Nephron progenitor cell (in vitro differentiated cells): ENCODE data around the gene NEU1.

Source experiments
- DNase-seq: peaks from one replicate; pipeline ENCODE4 v3.0.0; 2021
- H3K27ac Mint-ChIP-seq: 2 replicates; pipeline ENCODE4 v1.8.0; 2021; ENCODE audit warnings: mild to moderate bottlenecking, moderate library complexity, mixed read lengths
- H3K27me3 Mint-ChIP-seq: 2 replicates; pipeline ENCODE4 v1.8.0; 2021; ENCODE audit warnings: mild to moderate bottlenecking, low read depth, mixed read lengths; ENCODE audit not compliant: poor library complexity
- H3K36me3 Mint-ChIP-seq: 2 replicates; pipeline ENCODE4 v1.8.0; 2021; ENCODE audit warnings: low read depth, mixed read lengths
- H3K4me1 Mint-ChIP-seq: 2 replicates; pipeline ENCODE4 v1.8.0; 2021; ENCODE audit warnings: mixed read lengths
- H3K4me3 Mint-ChIP-seq: 2 replicates; pipeline ENCODE4 v1.8.0; 2021; ENCODE audit warnings: mild to moderate bottlenecking, moderate library complexity, mixed read lengths
- H3K9me3 Mint-ChIP-seq: 2 replicates; pipeline ENCODE4 v1.8.0; 2021; ENCODE audit warnings: mild to moderate bottlenecking, moderate library complexity, mixed read lengths
- CTCF ChIP-seq: fragments of 200-600 bp; sonication (generic); IDR thresholded peaks from 2 replicates; pipeline ENCODE4 v1.5.0; 2021; ENCODE audit warnings: antibody characterized with exemption

Gene NEU1

GRCh38 chr6:31886541-31886991, 23.9 kb upstream of the NEU1 start:
- Mint-ChIP-seq H3K4me3 (no peak overlapping the region), H3K27ac (no peak overlapping the region), H3K27me3 (no peaks in the 10 kb centered on the region), H3K36me3 (peaks cover 75% of the 10 kb centered on the region), H3K4me1 (no peaks in the 10 kb centered on the region), H3K9me3 (no peaks in the 10 kb centered on the region)
- no peak for TF ChIP-seq CTCF
- DNase-seq: no peak

GRCh38 chr6:31884528-31885035, 22.0 kb upstream of the NEU1 start:
- H3K4me3 Mint-ChIP-seq: no peak overlapping the region
- DNase-seq: no peak
- H3K9me3 Mint-ChIP-seq: no peaks in the 10 kb centered on the region
- no peaks in the 10 kb centered on the region for H3K27me3 Mint-ChIP-seq
- peaks cover 77% of the 10 kb centered on the region for H3K36me3 Mint-ChIP-seq
- no peaks in the 10 kb centered on the region for H3K4me1 Mint-ChIP-seq
- TF ChIP-seq CTCF: no peak
- no peak overlapping the region for H3K27ac Mint-ChIP-seq

GRCh38 chr6:31883676-31884075, 21.1 kb upstream of the NEU1 start:
- DNase-seq: no peak
- Mint-ChIP-seq H3K9me3 (no peaks in the 10 kb centered on the region), H3K27me3 (no peaks in the 10 kb centered on the region), H3K4me1 (peaks cover 8% of the 10 kb centered on the region), H3K36me3 (peaks cover 74% of the 10 kb centered on the region), H3K4me3 (no peak overlapping the region), H3K27ac (no peak overlapping the region)
- TF ChIP-seq CTCF: no peak

- H3K36me3 Mint-ChIP-seq: peaks cover 67% of the 10 kb centered on the region
- H3K4me1 Mint-ChIP-seq: peaks cover 21% of the 10 kb centered on the region
- H3K4me3 Mint-ChIP-seq: no peak overlapping the region
- no peak for TF ChIP-seq CTCF
- H3K27ac Mint-ChIP-seq: no peak overlapping the region
- H3K9me3 Mint-ChIP-seq: no peaks in the 10 kb centered on the region
- H3K27me3 Mint-ChIP-seq: no peaks in the 10 kb centered on the region
- DNase-seq: no peak
These were observed 19.7 kb upstream of the NEU1 start for GRCh38 chr6:31882344-31882743.

- Mint-ChIP-seq H3K4me1 (peaks cover 25% of the 10 kb centered on the region), H3K27ac (peak overlapping the region; percentile 70), H3K36me3 (peaks cover 58% of the 10 kb centered on the region), H3K27me3 (no peaks in the 10 kb centered on the region), H3K9me3 (no peaks in the 10 kb centered on the region), H3K4me3 (no peak overlapping the region)
- no peak for TF ChIP-seq CTCF
- no peak for DNase-seq
These were observed 18.7 kb upstream of the NEU1 start for GRCh38 chr6:31881136-31881859.

- Mint-ChIP-seq H3K27me3 (peaks cover 4% of the 10 kb centered on the region), H3K9me3 (no peaks in the 10 kb centered on the region), H3K27ac (no peak overlapping the region), H3K4me1 (peaks cover 29% of the 10 kb centered on the region), H3K4me3 (no peak overlapping the region), H3K36me3 (peaks cover 51% of the 10 kb centered on the region)
- no peak for TF ChIP-seq CTCF
- DNase-seq: no peak
These were observed 18.0 kb upstream of the NEU1 start for GRCh38 chr6:31880616-31881015.
